ENCODE data around the gene MYH8.

DNA sequence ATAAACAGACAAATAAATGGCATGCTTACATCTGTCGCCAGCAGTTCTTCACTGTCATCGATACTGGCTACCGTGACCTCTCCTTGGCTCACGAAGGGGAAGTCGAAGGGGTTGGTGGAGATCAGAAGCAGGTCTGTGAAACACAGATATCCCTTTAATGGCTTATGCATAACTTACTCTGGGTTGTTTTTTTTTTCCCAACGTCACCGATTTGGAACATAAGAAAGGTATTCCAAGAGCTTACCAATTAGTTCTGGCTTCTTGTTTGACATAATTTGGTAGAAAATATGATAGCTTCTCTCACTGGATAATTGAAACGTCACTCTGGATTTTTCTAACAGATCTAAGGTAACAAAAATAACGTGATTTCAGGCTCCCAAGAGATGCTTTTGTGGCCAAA is 67.1 kb downstream of the MYH8 start:
- TF ChIP-seq, protein P1, sequence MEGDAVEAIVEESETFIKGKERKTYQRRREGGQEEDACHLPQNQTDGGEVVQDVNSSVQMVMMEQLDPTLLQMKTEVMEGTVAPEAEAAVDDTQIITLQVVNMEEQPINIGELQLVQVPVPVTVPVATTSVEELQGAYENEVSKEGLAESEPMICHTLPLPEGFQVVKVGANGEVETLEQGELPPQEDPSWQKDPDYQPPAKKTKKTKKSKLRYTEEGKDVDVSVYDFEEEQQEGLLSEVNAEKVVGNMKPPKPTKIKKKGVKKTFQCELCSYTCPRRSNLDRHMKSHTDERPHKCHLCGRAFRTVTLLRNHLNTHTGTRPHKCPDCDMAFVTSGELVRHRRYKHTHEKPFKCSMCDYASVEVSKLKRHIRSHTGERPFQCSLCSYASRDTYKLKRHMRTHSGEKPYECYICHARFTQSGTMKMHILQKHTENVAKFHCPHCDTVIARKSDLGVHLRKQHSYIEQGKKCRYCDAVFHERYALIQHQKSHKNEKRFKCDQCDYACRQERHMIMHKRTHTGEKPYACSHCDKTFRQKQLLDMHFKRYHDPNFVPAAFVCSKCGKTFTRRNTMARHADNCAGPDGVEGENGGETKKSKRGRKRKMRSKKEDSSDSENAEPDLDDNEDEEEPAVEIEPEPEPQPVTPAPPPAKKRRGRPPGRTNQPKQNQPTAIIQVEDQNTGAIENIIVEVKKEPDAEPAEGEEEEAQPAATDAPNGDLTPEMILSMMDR (IDR thresholded peaks at IDR 0.05) = no peak
- TF ChIP-seq POLR2A (IDR thresholded peaks at IDR 0.05; ENCODE audit: low read depth) = no peak
- TF ChIP-seq POLR2AphosphoS5 (IDR thresholded peaks at IDR 0.05) = no peak
